NCI-H510A (cell line): ENCODE measurements around the gene LPIN2.

Experiments used
- DNase-seq: peaks from one replicate; lab custom pipeline; 2025; lab: John Stamatoyannopoulos, UW

Gene LPIN2

GRCh38 chr18:2979871-2980790 is 32.8 kb downstream of the LPIN2 start:
- no peak for DNase-seq

DNA sequence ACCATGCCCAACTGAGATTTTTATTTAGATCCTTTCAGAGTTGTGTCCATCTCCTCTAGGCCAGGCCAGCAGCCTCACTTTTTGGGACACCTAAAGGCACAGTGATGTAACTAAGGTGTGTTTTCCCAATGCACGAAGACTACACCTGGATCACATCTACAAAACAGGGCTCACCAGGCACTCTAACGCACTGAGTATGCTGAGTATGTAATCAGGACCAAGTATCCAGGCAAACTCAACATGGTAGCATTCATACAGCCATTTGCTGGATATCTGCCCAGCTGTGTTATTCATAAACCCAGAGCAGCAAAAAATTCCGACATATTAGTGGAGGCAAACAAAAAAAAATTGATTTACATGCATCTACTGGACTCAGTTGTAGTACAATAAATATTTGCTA is 33.8 kb downstream of the LPIN2 start:
- no peak for DNase-seq

DNA sequence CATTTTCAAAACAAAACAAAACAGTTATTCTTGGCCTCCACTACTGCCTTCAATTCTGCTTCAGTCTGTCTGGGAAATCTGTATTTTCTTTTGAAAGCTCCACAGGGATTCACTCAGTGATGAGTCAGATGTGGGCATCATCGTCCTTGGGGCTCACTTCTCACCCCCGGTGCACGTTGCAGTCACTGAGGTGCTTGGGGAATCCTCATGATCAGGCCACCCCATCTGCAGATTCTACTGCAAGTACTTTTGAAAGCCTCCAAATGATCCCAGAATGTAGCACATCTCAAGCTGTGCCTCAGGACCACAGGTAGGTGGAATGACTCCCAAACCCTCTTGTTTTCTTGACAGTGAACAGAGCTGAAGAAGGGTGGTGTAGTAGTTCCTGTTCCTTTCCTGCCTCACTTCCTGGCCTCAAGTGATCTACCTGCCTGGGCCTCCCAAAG is 34.3 kb downstream of the LPIN2 start:
- DNase-seq, result no peak

DNA sequence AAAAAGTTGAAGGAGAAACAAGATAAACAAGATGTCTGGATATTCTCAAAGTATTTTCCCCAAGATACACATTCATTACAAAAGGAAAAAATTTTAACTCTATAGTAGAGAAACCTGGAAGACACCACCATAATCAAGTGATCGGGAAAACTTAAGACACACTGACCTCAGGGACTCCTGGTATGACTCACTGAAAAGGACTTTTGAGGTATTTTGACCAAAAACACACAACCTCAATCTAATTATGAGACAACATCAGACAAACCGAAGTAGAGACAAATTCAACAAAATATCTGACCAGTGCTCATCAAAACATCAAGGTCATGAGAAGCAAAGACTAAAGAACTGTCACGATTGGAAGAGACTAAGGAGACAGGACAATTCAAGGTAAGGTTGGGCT is 34.7 kb downstream of the LPIN2 start:
- no peak for DNase-seq

DNA sequence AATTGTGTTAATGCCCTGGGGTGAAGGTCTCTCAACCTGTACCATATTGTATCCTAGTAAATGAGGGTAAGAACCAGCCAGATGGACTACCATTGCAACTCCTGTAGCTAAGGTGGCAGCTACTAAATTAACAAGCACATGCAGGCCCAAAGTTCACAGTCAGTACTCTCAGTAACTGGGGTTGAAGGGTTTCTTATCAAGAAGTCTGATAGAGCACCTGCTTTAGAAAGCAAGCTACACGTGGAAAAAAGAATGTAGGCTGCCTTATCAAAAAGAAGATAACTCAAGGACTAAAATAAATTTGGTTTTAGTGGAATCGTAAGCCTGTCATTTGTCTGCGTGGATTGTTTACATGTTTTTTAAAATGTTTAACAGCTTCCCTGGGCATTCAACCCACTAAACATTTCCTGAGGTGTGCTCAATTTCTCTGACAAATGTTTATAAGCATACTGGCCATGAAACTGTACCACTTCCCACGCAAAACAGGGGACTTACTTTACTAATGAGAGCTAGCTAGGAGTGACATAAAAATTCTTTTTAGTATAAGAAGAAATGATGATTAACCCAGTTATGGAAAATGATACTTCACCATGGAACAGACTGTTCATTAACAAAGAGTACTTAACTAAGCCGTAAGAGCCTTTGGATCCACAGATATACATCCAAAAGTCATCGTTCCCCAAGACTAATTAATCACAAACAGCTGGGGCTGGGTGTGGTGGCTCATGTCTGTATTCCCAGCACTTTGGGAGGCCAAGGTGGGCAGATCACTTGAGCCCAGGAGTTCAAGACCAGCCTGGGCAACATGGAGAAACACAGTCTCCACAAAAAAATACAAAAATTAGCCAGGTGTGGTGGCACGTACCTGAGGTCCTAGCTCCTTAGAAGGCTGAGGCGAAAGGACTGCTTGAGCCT is 36.5 kb downstream of the LPIN2 start:
- no peak for DNase-seq

GRCh38 chr18:2974731-2975130 is 38.2 kb downstream of the LPIN2 start:
- no peak for DNase-seq

DNA sequence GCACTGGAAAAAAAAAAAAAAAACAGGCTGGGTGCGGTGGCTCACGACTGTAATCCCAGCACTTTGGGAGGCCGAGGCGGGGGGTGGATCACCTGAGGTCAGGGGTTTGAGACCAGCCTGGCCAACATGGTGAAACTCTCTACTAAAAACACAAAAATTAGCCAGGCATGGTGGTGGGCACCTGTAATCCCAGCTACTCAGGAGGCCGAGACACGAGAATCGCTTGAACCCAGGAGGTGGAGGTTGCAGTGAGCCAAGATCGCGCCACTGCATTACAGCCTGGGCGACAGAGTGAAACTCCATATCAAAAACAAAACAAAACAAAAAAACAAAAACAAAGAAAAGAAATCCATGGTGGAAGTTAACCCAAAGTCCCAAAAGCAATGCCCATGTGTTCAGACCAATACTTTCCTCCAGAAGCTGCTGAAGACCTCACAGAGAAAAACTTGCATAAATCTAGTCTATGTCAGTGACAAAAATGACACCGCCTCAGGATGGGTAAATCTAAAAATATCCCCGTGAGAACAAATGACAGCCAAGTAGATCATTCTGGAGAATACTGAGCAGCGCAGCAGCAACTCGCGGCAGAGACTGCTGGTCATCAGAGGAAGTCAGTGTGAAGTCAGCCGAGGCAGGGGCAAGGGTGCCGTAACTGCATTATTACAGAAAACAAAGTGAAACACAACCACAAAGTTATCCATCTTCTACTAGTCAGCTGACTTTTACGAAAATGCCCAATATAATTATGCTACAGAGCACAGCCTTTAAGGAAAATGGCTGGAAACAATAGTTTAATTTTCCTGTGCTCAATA is 41.0 kb downstream of the LPIN2 start:
- no peak for DNase-seq

DNA sequence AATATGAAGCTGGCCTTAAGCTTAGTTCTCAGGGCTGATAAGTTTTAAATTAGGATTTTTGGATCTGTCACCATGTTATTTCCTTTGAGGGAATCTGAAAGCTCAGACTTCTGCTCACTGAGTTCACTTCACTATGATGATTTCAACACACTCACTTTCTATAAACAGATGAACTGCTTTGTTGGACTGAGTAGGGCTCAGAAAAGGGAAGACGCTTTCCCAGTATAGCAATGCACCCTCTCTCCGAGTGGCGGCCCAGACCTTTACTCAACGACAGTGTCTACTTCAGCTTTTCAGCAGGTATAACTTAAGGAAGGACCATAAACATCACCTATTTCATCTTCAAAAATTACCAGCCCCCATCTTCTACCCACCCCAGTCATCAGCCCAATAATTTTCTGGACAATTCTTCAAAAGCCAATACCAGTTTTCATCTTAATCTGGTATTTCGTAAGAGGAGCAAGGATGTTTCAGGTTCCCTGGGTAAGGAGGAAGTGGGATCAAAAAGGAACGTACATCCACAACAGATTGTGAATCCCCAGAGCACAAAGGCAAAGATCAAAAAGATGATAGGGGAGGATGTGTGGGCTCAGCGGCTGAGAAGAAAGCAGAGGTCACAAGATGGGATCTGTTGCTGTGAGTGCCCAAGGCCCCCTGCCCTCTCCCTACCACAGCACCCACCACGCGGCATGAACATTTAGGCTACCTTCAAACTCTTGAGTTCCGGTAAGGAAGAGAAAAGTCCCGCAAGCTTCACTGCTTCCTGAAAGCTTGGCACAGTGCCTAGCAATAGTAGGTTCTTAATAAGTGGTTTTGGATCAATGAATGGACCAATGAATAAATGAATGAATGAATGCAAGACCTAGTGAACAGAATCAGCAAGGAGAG is 41.9 kb downstream of the LPIN2 start:
- no peak for DNase-seq

- DNase-seq, result no peak
Observed at GRCh38 chr18:2970344-2970743, 42.6 kb downstream of the LPIN2 start.

DNA sequence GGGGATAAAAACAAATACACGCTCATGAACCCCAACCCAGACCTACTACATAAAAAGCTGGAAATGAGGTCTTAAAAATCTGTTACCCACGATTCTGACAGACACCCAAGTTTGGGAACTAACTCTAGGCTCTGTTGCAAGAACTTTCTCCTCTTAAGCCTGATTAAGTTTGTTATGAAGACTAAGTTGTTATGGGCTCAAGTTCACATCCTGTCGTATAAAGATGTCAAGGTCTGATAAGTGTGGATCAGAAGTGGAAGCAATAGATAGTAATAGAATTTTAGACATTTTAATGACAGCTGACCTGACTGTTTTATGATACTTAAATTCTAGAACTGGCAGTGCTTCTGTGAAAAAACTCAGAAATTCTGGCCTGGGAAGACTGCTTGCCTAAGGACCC is 43.2 kb downstream of the LPIN2 start:
- no peak for DNase-seq

DNA sequence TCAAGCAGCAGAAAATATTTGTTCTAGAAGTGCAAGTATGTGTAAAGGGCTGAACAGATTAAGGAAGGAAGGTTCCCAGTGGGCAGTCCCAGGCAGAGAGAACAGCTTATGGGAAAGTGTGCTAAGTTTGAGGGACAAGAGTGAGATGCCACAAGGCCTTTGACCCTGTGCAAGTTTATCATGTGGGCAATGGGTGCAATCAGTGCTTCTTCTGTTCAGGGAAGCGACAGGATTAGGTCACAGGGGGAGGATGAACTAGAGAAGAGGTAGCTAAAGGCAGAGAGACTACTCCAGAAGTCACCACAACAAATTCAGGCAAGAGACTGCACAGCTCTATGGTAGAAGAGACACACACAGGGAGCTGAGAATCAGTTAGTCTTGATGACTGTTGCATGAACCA is 44.3 kb downstream of the LPIN2 start:
- no peak for DNase-seq

- no peak for DNase-seq
Observed at GRCh38 chr18:2967820-2968219, 45.1 kb downstream of the LPIN2 start.

DNA sequence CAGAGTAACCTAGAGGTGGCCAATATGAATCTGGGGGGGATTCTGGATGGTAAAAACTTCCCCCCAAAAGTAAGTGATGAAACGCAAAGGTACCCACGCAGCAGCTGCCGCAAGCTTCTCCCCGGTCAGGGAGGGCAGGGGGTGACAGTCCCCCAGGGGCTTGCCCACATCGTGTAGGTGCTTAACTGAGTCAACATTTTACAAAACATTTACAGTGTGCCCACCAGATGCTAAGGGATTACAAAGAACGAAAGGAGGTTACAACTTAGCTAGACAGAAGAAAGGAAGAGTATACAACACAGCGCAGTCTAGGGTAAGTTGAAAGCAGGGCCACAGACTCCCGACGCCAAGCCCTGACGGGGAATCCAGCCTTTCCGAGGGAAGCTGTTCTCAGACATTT is 45.6 kb downstream of the LPIN2 start:
- DNase-seq, result no peak

DNA sequence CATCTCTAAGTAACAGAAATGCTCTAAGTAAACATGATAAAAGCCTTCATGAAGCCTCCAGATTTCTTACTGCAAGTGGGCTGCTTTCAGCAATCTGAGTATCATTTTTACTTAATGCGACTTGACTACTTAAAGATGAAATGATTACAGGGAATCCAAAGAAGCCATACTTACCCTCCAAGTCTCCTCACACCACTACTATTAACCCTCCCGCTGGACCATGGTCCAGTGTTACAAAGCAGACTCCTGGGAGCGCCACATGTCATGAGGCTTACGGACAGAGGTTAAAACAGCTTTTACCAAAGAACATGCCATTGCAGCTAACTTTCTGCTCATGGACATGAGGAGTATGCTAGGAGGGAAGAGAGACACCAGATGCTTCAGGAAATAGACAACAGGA is 46.4 kb downstream of the LPIN2 start:
- DNase-seq, result no peak

DNA sequence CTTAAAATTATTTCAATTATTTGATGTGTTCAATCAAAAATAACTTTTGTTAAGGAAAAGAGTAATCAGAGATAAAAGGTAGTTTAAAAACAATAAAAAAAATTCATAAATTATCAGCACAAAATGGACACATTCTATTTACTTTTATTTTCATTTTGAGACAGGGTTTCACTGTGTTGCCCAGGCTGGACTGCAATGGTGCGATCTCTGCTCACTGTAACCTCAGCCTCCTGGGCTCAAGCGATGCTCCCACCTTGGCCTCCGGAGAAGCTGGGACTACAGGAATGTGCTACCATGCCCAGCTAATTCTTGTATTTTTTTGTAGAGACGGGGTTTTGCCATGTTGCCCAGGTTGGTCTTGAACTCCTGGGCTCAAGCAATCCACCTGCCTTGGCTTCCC is 47.1 kb downstream of the LPIN2 start:
- no peak for DNase-seq

GRCh38 chr18:2964361-2965010 is 48.5 kb downstream of the LPIN2 start:
- no peak for DNase-seq
